ENCODE results near the gene PLK3. TPM values are rescaled to one million over a fixed set of nuclear protein-coding genes. Genes with fewer than 3 reads are reported as not detected.
A peak's percentile ranks its signal among the peaks of the same experiment; 100 is the strongest.

PLK3 gene
- total and polyA plus RNA-seq, 2 of the 4 experiments (the other 2 are of a cell fraction), result 15.8 to 51.6 TPM

DNA sequence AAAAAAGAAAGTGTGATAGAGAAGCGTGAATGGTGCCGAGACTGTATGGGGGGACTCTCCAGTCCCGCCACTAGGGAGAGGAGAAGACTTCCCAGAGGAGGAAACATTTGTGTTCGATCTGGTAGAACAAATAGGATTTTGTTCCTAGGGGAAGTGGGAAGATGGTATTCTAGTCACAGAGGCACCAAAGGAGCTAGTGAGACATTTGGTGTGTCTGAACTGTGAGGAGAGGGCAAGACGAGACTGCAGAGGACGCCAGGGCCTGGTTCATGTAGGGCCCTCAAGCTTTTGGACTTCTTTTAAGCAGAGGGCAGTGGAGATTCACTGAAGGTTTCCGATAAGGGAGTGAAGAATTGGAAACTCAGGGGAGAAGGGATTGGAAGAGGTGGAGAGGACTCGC, 11.1 kb downstream of the PLK3 start:
- H3K9me3 ChIP-seq (ENCODE audit: control insufficient read depth, insufficient read depth, low read length), result no peaks in the 10 kb centered on the region
- H4K5ac ChIP-seq (ENCODE audit: low read depth, low read length), result peak overlapping the region; percentile 16; the same call in 1 of the 2 replicates
- ChIA-PET POLR2A (ENCODE audit: unreplicated experiment) (no interaction called here), CTCF (interaction anchor here (0.7 kb wide), 1 partner anchor 8 kb away, joined by 3 read pairs; no protein-coding TSS in a partner anchor)
- peak overlapping the region; percentile 91 for H2BK120ac ChIP-seq (ENCODE audit: low read depth, low read length)
- peak overlapping the region; percentile 28; the same call in 1 of the 2 replicates for H3K9ac ChIP-seq (ENCODE audit: low read depth, low read length)
- peak overlapping the region; percentile 66; the same call in 1 of the 2 replicates for H3K56ac ChIP-seq (ENCODE audit: extremely low read depth, insufficient read depth, low read length)
- H3K14ac ChIP-seq (replicated peaks; ENCODE audit: low read depth, low read length), result peak overlapping the region; percentile 93
- dilution Hi-C loops (cut with HindIII; ENCODE audit: low sequenced_read_pairs, unreplicated experiment) (no loop called here), in situ Hi-C loops (cut with MboI; ENCODE audit: low sequenced_read_pairs) (no loop called here), intact Hi-C loops (cut with micrococcal nuclease) (no loop called here)
- DNase-seq (no peak), ATAC-seq (ENCODE audit: low read depth) (no peak)
- H3K79me1 ChIP-seq (ENCODE audit: low read depth in 1 of 2, low read length in 2 of 2), result peaks cover 19 to 61% of the 10 kb centered on the region in 2 experiments
- H3K27me3 ChIP-seq (ENCODE audit: control insufficient read depth, insufficient read depth, low read length), result no peaks in the 10 kb centered on the region
- H3K4me3 ChIP-seq (ENCODE audit: insufficient read depth, low read depth, low read length), result no peak overlapping the region
- H2AK9ac ChIP-seq (replicated peaks; ENCODE audit: low read depth, low read length, poor library complexity), result peak overlapping the region; percentile 70
- H2AK5ac ChIP-seq (ENCODE audit: low read depth, low read length), result peak overlapping the region; percentile 86
- H3K23ac ChIP-seq (ENCODE audit: low read depth, low read length), result peak overlapping the region; percentile 76
- H3K36me3 ChIP-seq (ENCODE audit: control insufficient read depth, insufficient read depth, low read length), result peaks cover 6% of the 10 kb centered on the region
- peak overlapping the region; percentile 85 for H2BK20ac ChIP-seq (ENCODE audit: low read depth, low read length)
- peak overlapping the region; percentile 78 for H2BK5ac ChIP-seq (ENCODE audit: low read depth, low read length, poor library complexity, severe bottlenecking)
- H2BK15ac ChIP-seq (ENCODE audit: low read depth, low read length), result peak overlapping the region; percentile 4; the same call in 1 of the 3 replicates
- peak overlapping the region; percentile 69 for H3K27ac ChIP-seq (ENCODE audit: insufficient read depth, low read length)
- peaks cover 60% of the 10 kb centered on the region for H3K4me1 ChIP-seq (ENCODE audit: control insufficient read depth, insufficient read depth, low read length)
- BruUV-seq (replicated peaks), result no TSS peak
- 78% methylated on average over 2 of the region's 8 CpGs; no CpG with 5 or more reads in 1 of the 2 experiments for WGBS, 2 experiments (ENCODE audit: extremely low coverage in 2 of 2, insufficient read length in 1 of 2)
- peak overlapping the region; percentile 25; the same call in 1 of the 2 replicates for H3K18ac ChIP-seq (ENCODE audit: low read depth, low read length)
- H4K8ac ChIP-seq (ENCODE audit: low read depth in 2 of 2, low read length in 2 of 2), result peak overlapping the region; percentile 71 to 82; a peak in 3 of 4 replicates
- peaks cover 9% of the 10 kb centered on the region; the same call in 1 of the 2 replicates for H4K20me1 ChIP-seq (ENCODE audit: insufficient read depth, low read length)
- no peak overlapping the region for H2AFZ ChIP-seq (replicated peaks; ENCODE audit: low read length, poor library complexity)
- H3K9me1 ChIP-seq (ENCODE audit: insufficient read depth, low read length), result peaks cover 34% of the 10 kb centered on the region
- peak overlapping the region; percentile 32 for H3K4me2 ChIP-seq (ENCODE audit: low read depth, low read length)
- peak overlapping the region; percentile 96 for H3K4ac ChIP-seq (ENCODE audit: low read depth, low read length)
- peak overlapping the region; percentile 72 for H4K91ac ChIP-seq (ENCODE audit: insufficient read depth, low read depth, low read length)
- TF ChIP-seq, protein P1, sequence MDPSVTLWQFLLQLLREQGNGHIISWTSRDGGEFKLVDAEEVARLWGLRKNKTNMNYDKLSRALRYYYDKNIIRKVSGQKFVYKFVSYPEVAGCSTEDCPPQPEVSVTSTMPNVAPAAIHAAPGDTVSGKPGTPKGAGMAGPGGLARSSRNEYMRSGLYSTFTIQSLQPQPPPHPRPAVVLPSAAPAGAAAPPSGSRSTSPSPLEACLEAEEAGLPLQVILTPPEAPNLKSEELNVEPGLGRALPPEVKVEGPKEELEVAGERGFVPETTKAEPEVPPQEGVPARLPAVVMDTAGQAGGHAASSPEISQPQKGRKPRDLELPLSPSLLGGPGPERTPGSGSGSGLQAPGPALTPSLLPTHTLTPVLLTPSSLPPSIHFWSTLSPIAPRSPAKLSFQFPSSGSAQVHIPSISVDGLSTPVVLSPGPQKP (IDR thresholded peaks at IDR 0.05; ENCODE audit: borderline replicate concordance, low read depth, low read length), result no peak
- TF ChIP-seq SMC3 (IDR thresholded peaks at IDR 0.05; ENCODE audit: low read depth, low read length), result no peak
- TF ChIP-seq RFX5 (IDR thresholded peaks at IDR 0.05; ENCODE audit: low read depth, low read length), result no peak
- TF ChIP-seq MAFK (IDR thresholded peaks at IDR 0.05; ENCODE audit: low read depth, low read length), result no peak
- no peak for TF ChIP-seq NFE2L2 (IDR thresholded peaks at IDR 0.05; ENCODE audit: low read depth, low read length)
- no peak for TF ChIP-seq MXI1 (IDR thresholded peaks at IDR 0.05; ENCODE audit: borderline replicate concordance, low read depth, low read length)
- no peak for TF ChIP-seq CHD1 (IDR thresholded peaks at IDR 0.05; ENCODE audit: low read depth, low read length)
- TF ChIP-seq, protein P2, sequence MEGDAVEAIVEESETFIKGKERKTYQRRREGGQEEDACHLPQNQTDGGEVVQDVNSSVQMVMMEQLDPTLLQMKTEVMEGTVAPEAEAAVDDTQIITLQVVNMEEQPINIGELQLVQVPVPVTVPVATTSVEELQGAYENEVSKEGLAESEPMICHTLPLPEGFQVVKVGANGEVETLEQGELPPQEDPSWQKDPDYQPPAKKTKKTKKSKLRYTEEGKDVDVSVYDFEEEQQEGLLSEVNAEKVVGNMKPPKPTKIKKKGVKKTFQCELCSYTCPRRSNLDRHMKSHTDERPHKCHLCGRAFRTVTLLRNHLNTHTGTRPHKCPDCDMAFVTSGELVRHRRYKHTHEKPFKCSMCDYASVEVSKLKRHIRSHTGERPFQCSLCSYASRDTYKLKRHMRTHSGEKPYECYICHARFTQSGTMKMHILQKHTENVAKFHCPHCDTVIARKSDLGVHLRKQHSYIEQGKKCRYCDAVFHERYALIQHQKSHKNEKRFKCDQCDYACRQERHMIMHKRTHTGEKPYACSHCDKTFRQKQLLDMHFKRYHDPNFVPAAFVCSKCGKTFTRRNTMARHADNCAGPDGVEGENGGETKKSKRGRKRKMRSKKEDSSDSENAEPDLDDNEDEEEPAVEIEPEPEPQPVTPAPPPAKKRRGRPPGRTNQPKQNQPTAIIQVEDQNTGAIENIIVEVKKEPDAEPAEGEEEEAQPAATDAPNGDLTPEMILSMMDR (conservative IDR thresholded peaks at IDR 0.05; ENCODE audit: low read depth, low read length), result no peak
- TF ChIP-seq POLR2A (IDR thresholded peaks at IDR 0.05; ENCODE audit: low read depth, low read length), result no peak; the same call in 1 of the 2 replicates
- no peak for TF ChIP-seq MAZ (IDR thresholded peaks at IDR 0.05; ENCODE audit: borderline replicate concordance, low read depth, low read length)
- no peak for TF ChIP-seq CEBPB (IDR thresholded peaks at IDR 0.05; ENCODE audit: low read depth, low read length)
- TF ChIP-seq FOS (IDR thresholded peaks at IDR 0.05; ENCODE audit: low read depth, low read length), result no peak
- no peak for TF ChIP-seq BHLHE40 (IDR thresholded peaks at IDR 0.05; ENCODE audit: low read depth, low read length)
- TF ChIP-seq, protein P3, sequence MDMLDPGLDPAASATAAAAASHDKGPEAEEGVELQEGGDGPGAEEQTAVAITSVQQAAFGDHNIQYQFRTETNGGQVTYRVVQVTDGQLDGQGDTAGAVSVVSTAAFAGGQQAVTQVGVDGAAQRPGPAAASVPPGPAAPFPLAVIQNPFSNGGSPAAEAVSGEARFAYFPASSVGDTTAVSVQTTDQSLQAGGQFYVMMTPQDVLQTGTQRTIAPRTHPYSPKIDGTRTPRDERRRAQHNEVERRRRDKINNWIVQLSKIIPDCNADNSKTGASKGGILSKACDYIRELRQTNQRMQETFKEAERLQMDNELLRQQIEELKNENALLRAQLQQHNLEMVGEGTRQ (IDR thresholded peaks at IDR 0.05; ENCODE audit: low read depth, low read length), result no peak
- no peak for TF ChIP-seq RCOR1 (IDR thresholded peaks at IDR 0.05; ENCODE audit: insufficient replicate concordance, low read length)
